Hematopoietic multipotent progenitor cell treated with erythropoietin and hydrocortisone succinate and interleukin-3 and kit ligand, for 8 days (in vitro differentiated cells): Measurements from ENCODE around the gene UBE2J2.
A peak's percentile ranks its signal among the peaks of the same experiment; 100 is the strongest.
"Not testable (repeated sequence)": the region's sequence is repeated elsewhere in the genome, so short reads cannot be mapped to it uniquely, and the experiment has no call there.

ENCODE experiments used
- DNase-seq: peaks from one replicate; pipeline ENCODE4 v3.0.0-alpha.2; 2015

The UBE2J2 gene

GRCh38 chr1:1273512-1274298, at the start of gene UBE2J2:
UBE2J2 (minus strand) TSS chr1:1273854; CDS start chr1:1267992, 5,862 bp downstream.
- DNase-seq, result peak; percentile 85

- DNase-seq, result no peak
Measured at GRCh38 chr1:1322952-1323351, 49.3 kb upstream of the UBE2J2 start.

- no peak for DNase-seq
Measured at GRCh38 chr1:1322418-1322817, 48.8 kb upstream of the UBE2J2 start.

GRCh38 chr1:1321477-1321876, 47.8 kb upstream of the UBE2J2 start:
- DNase-seq, result no peak

GRCh38 chr1:1320666-1321448, 47.2 kb upstream of the UBE2J2 start:
- DNase-seq, result no peak

GRCh38 chr1:1319646-1319941, 45.9 kb upstream of the UBE2J2 start:
- no peak for DNase-seq

GRCh38 chr1:1318777-1319645, 45.4 kb upstream of the UBE2J2 start:
- no peak for DNase-seq

- DNase-seq, result peak; percentile 57
Measured at GRCh38 chr1:1318131-1318652, 44.5 kb upstream of the UBE2J2 start.

GRCh38 chr1:1317420-1317819, 43.8 kb upstream of the UBE2J2 start:
- DNase-seq, result no peak

GRCh38 chr1:1316199-1316598, 42.5 kb upstream of the UBE2J2 start:
- not testable (repeated sequence) for DNase-seq

- DNase-seq, result no peak
Measured at GRCh38 chr1:1315435-1315954, 41.8 kb upstream of the UBE2J2 start.

GRCh38 chr1:1314678-1315335, 41.2 kb upstream of the UBE2J2 start:
- DNase-seq, result no peak

GRCh38 chr1:1314237-1314586, 40.6 kb upstream of the UBE2J2 start:
- DNase-seq, result no peak

GRCh38 chr1:1313500-1314236, 40.0 kb upstream of the UBE2J2 start:
- no peak for DNase-seq

- DNase-seq, result no peak
Measured at GRCh38 chr1:1312450-1313314, 39.0 kb upstream of the UBE2J2 start.

GRCh38 chr1:1311107-1312104, 37.8 kb upstream of the UBE2J2 start:
- no peak for DNase-seq

GRCh38 chr1:1310476-1311053, 36.9 kb upstream of the UBE2J2 start:
- no peak for DNase-seq

- DNase-seq, result no peak
Measured at GRCh38 chr1:1310109-1310385, 36.4 kb upstream of the UBE2J2 start.
